GM23338 (cell line): ENCODE data around the gene ZNF366. TPM values are rescaled to one million over a fixed set of nuclear protein-coding genes. Genes with fewer than 3 reads are reported as not detected.

Experiments used
- ATAC-seq: fragments of 200-7000 bp; cut with Tn5 transposase; 3 replicates; pipeline ENCODE4 v1.9.1; 2020
- DNase-seq: peaks from one replicate; pipeline ENCODE4 v3.0.0-alpha.2; 2015; ENCODE audit warnings: low spot score
- H2AFZ ChIP-seq: fragments of 200-600 bp; sonication (generic); 2 replicates; pipeline ENCODE4 v1.8.0; 2016; ENCODE audit warnings: antibody characterized with exemption, mild to moderate bottlenecking, moderate library complexity
- H3F3A ChIP-seq: fragments of 200-600 bp; sonication (generic); replicated peaks from 2 replicates; pipeline ENCODE4 v1.8.0; 2017; ENCODE audit warnings: antibody characterized with exemption, mixed run types, low read depth
- H3K27ac ChIP-seq: fragments of 200-600 bp; sonication (generic); 2 replicates; pipeline ENCODE4 v1.6.1; 2016; ENCODE audit warnings: low read depth
- H3K27me3 ChIP-seq: fragments of 200-600 bp; sonication (generic); 2 replicates; pipeline ENCODE4 v1.8.0; 2016; ENCODE audit warnings: mild to moderate bottlenecking, mixed run types, moderate library complexity; ENCODE audit not compliant: insufficient read depth
- H3K36me3 ChIP-seq: fragments of 200-600 bp; sonication (generic); 2 replicates; pipeline ENCODE4 v1.8.0; 2016; ENCODE audit warnings: mild to moderate bottlenecking; ENCODE audit not compliant: insufficient read depth
- H3K4me1 ChIP-seq: fragments of 200-600 bp; sonication (generic); 2 replicates; pipeline ENCODE4 v1.8.0; 2016; ENCODE audit warnings: mild to moderate bottlenecking, moderate library complexity; ENCODE audit not compliant: insufficient read depth
- H3K4me2 ChIP-seq: fragments of 200-600 bp; sonication (generic); 2 replicates; pipeline ENCODE4 v1.7.1; 2017; ENCODE audit warnings: mixed run types
- H3K4me3 ChIP-seq: fragments of 200-600 bp; sonication (generic); 2 replicates; pipeline ENCODE4 v1.6.1; 2016; ENCODE audit warnings: mixed run types
- H3K79me2 ChIP-seq: fragments of 200-600 bp; sonication (generic); replicated peaks from 2 replicates; pipeline ENCODE4 v1.8.0; 2017; ENCODE audit warnings: mild to moderate bottlenecking; ENCODE audit not compliant: insufficient read depth
- H3K9me2 ChIP-seq: fragments of 200-600 bp; sonication (generic); 2 replicates; pipeline ENCODE4 v1.8.0; 2017; ENCODE audit not compliant: insufficient read depth
- H4K20me1 ChIP-seq: fragments of 200-600 bp; sonication (generic); replicated peaks from 2 replicates; pipeline ENCODE4 v1.8.0; 2017; ENCODE audit warnings: mild to moderate bottlenecking; ENCODE audit not compliant: insufficient read depth
- H3K27ac Mint-ChIP-seq: 2 replicates; pipeline ENCODE4 v1.8.0; 2020; ENCODE audit warnings: inconsistent platforms, mild to moderate bottlenecking, moderate library complexity, mixed read lengths
- H3K27me3 Mint-ChIP-seq: 3 replicates; pipeline ENCODE4 v1.8.0; 2022; ENCODE audit warnings: low read depth, mild to moderate bottlenecking, moderate library complexity, mixed read lengths, inconsistent platforms; ENCODE audit not compliant: insufficient read depth, poor library complexity
- H3K36me3 Mint-ChIP-seq: 3 replicates; pipeline ENCODE4 v1.8.0; 2021; ENCODE audit warnings: low read depth, mild to moderate bottlenecking, inconsistent platforms, moderate library complexity, mixed read lengths
- H3K4me1 Mint-ChIP-seq: 3 replicates; pipeline ENCODE4 v1.8.0; 2020; ENCODE audit warnings: mild to moderate bottlenecking, inconsistent platforms, mixed read lengths
- H3K4me3 Mint-ChIP-seq: 3 replicates; pipeline ENCODE4 v1.8.0; 2021; ENCODE audit warnings: moderate library complexity, mild to moderate bottlenecking, inconsistent platforms, mixed read lengths
- H3K9me3 Mint-ChIP-seq: 3 replicates; pipeline ENCODE4 v1.8.0; 2020; ENCODE audit warnings: moderate library complexity, mild to moderate bottlenecking, inconsistent platforms, mixed read lengths
- CREB1 ChIP-seq: fragments of 250-450 bp; sonication (Bioruptor Pico); IDR thresholded peaks from 2 replicates; pipeline ENCODE4 v1.5.0; 2020; ENCODE audit warnings: low read depth, mild to moderate bottlenecking, moderate library complexity
- EZH2 ChIP-seq: fragments of 200-600 bp; sonication (generic); IDR thresholded peaks from one replicate; pipeline ENCODE4 v1.8.0; 2017; ENCODE audit warnings: antibody characterized with exemption, mild to moderate bottlenecking, low read depth; ENCODE audit not compliant: unreplicated experiment
- EZH2phosphoT487 ChIP-seq: fragments of 200-600 bp; sonication (generic); IDR thresholded peaks from one replicate; pipeline ENCODE4 v1.8.1; 2018; ENCODE audit warnings: antibody characterized with exemption; ENCODE audit not compliant: unreplicated experiment
- JUNB ChIP-seq: IDR thresholded peaks from one replicate; pipeline ENCODE4 v1.6.1; 2016; ENCODE audit warnings: antibody characterized with exemption; ENCODE audit not compliant: unreplicated experiment
- NANOG ChIP-seq: IDR thresholded peaks from 2 replicates; pipeline ENCODE4 v1.6.1; 2016; ENCODE audit warnings: antibody characterized with exemption, borderline replicate concordance
- POLR2AphosphoS5 ChIP-seq: IDR thresholded peaks from 2 replicates; pipeline ENCODE4 v1.6.1; 2016; ENCODE audit warnings: antibody characterized with exemption, low read depth
- STAT1 ChIP-seq: IDR thresholded peaks from one replicate; pipeline ENCODE4 v1.6.1; 2016; ENCODE audit warnings: antibody characterized with exemption; ENCODE audit not compliant: unreplicated experiment
- ZNF114 ChIP-seq: fragments of 250-450 bp; sonication (Bioruptor Pico); IDR thresholded peaks from 2 replicates; pipeline ENCODE4 v1.5.0; 2020; ENCODE audit warnings: mild to moderate bottlenecking, moderate library complexity
- ZNF331 ChIP-seq: fragments of 250-450 bp; sonication (Bioruptor Pico); IDR thresholded peaks from 2 replicates; pipeline ENCODE4 v1.5.0; 2020; ENCODE audit warnings: low read depth, mild to moderate bottlenecking, moderate library complexity
- polyA plus RNA-seq: library from polyadenylated mRNA; unstranded; fragments of >200 nt; fragmentation: Nextera tagmentation; extraction: Ambion mirVana; gene quantifications from 2 replicates; pipeline ENCODE4 v1.2.1, GENCODE V29; 2016
- total RNA-seq: library from RNA; depleted of rRNA; stranded (reverse); fragments of >200 nt; shearing (Covaris generic); gene quantifications from 2 replicates; pipeline ENCODE4 v1.2.3, GENCODE V29; 2014
- TF ChIP-seq, protein P1 (sequence below), 2 experiments: fragments of 200-600 bp in 1 of 2; sonication (generic) in 1 of 2; conservative IDR thresholded peaks; 2 replicates each; pipeline versions ENCODE4 v1.5.1 to v1.6.1; 2016 to 2017; ENCODE audit warnings: antibody characterized with exemption in 2 of 2, low read depth in 2 of 2, mild to moderate bottlenecking in 2 of 2, moderate library complexity in 1 of 2
- TF ChIP-seq, protein P2 (sequence below): fragments of 250-450 bp; sonication (Bioruptor Pico); IDR thresholded peaks from 2 replicates; pipeline ENCODE4 v1.5.0; 2020; ENCODE audit warnings: mild to moderate bottlenecking, moderate library complexity
- TF ChIP-seq, protein P3 (sequence below): IDR thresholded peaks from 2 replicates; pipeline ENCODE4 v1.6.1; 2016; ENCODE audit warnings: antibody characterized with exemption
- TF ChIP-seq, protein P4 (sequence below): IDR thresholded peaks from one replicate; pipeline ENCODE4 v1.6.1; 2018; ENCODE audit warnings: antibody characterized with exemption; ENCODE audit not compliant: unreplicated experiment

ZNF366 gene
- total and polyA plus RNA-seq, 2 experiments from 2014 or later = not detected

DNA sequence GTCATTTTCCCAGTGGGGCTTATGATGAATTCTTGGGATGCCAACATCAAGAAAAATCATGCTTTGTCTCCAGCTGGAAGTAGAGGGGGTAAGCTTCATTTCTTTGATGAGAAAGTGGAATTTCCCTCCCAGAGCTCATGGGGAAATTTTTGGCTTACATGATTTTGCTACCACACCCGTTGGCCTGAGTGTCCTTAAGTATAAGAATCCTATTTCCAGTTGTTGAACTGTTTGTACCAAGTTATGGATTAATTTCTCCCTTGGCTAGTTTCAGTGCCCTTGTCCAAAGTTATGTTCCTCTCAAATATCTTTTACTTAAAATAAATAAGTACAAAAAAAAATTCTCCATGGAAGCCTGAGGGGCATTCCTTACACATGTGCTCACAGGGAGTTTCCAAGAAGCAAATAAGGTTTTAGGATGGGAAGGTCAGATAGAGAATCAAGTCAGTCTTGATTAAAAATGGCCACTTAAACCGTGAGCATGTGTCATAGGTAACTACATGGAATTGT is 104.8 kb downstream of the ZNF366 start:
- DNase-seq (no peak), ATAC-seq (no peak)
- H3K4me1 Mint-ChIP-seq = peaks cover 21% of the 10 kb centered on the region
- no peak overlapping the region for H3K4me3 ChIP-seq
- TF ChIP-seq, protein P1, sequence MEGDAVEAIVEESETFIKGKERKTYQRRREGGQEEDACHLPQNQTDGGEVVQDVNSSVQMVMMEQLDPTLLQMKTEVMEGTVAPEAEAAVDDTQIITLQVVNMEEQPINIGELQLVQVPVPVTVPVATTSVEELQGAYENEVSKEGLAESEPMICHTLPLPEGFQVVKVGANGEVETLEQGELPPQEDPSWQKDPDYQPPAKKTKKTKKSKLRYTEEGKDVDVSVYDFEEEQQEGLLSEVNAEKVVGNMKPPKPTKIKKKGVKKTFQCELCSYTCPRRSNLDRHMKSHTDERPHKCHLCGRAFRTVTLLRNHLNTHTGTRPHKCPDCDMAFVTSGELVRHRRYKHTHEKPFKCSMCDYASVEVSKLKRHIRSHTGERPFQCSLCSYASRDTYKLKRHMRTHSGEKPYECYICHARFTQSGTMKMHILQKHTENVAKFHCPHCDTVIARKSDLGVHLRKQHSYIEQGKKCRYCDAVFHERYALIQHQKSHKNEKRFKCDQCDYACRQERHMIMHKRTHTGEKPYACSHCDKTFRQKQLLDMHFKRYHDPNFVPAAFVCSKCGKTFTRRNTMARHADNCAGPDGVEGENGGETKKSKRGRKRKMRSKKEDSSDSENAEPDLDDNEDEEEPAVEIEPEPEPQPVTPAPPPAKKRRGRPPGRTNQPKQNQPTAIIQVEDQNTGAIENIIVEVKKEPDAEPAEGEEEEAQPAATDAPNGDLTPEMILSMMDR (conservative IDR thresholded peaks at IDR 0.05; ENCODE audit: low read depth in 2 of 2) = no peak
- no peak for TF ChIP-seq ZNF331 (CRISPR knock-in tag)
- TF ChIP-seq, protein P2, sequence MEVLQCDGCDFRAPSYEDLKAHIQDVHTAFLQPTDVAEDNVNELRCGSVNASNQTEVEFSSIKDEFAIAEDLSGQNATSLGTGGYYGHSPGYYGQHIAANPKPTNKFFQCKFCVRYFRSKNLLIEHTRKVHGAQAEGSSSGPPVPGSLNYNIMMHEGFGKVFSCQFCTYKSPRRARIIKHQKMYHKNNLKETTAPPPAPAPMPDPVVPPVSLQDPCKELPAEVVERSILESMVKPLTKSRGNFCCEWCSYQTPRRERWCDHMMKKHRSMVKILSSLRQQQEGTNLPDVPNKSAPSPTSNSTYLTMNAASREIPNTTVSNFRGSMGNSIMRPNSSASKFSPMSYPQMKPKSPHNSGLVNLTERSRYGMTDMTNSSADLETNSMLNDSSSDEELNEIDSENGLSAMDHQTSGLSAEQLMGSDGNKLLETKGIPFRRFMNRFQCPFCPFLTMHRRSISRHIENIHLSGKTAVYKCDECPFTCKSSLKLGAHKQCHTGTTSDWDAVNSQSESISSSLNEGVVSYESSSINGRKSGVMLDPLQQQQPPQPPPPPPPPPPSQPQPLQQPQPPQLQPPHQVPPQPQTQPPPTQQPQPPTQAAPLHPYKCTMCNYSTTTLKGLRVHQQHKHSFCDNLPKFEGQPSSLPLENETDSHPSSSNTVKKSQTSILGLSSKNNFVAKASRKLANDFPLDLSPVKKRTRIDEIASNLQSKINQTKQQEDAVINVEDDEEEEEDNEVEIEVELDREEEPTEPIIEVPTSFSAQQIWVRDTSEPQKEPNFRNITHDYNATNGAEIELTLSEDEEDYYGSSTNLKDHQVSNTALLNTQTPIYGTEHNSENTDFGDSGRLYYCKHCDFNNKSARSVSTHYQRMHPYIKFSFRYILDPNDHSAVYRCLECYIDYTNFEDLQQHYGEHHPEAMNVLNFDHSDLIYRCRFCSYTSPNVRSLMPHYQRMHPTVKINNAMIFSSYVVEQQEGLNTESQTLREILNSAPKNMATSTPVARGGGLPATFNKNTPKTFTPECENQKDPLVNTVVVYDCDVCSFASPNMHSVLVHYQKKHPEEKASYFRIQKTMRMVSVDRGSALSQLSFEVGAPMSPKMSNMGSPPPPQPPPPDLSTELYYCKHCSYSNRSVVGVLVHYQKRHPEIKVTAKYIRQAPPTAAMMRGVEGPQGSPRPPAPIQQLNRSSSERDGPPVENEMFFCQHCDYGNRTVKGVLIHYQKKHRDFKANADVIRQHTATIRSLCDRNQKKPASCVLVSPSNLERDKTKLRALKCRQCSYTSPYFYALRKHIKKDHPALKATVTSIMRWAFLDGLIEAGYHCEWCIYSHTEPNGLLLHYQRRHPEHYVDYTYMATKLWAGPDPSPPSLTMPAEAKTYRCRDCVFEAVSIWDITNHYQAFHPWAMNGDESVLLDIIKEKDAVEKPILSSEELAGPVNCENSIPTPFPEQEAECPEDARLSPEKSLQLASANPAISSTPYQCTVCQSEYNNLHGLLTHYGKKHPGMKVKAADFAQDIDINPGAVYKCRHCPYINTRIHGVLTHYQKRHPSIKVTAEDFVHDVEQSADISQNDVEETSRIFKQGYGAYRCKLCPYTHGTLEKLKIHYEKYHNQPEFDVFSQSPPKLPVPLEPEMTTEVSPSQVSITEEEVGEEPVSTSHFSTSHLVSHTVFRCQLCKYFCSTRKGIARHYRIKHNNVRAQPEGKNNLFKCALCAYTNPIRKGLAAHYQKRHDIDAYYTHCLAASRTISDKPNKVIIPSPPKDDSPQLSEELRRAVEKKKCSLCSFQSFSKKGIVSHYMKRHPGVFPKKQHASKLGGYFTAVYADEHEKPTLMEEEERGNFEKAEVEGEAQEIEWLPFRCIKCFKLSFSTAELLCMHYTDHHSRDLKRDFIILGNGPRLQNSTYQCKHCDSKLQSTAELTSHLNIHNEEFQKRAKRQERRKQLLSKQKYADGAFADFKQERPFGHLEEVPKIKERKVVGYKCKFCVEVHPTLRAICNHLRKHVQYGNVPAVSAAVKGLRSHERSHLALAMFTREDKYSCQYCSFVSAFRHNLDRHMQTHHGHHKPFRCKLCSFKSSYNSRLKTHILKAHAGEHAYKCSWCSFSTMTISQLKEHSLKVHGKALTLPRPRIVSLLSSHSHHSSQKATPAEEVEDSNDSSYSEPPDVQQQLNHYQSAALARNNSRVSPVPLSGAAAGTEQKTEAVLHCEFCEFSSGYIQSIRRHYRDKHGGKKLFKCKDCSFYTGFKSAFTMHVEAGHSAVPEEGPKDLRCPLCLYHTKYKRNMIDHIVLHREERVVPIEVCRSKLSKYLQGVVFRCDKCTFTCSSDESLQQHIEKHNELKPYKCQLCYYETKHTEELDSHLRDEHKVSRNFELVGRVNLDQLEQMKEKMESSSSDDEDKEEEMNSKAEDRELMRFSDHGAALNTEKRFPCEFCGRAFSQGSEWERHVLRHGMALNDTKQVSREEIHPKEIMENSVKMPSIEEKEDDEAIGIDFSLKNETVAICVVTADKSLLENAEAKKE (CRISPR knock-in tag) = no peak
- TF ChIP-seq POLR2AphosphoS5 = no peak
- TF ChIP-seq JUNB = no peak
- no peak for TF ChIP-seq NANOG
- TF ChIP-seq EZH2 = no peak
- no peak for TF ChIP-seq ZNF114
- no peak for TF ChIP-seq CREB1 (CRISPR knock-in tag)
- no peak for TF ChIP-seq STAT1
- TF ChIP-seq, protein P3, sequence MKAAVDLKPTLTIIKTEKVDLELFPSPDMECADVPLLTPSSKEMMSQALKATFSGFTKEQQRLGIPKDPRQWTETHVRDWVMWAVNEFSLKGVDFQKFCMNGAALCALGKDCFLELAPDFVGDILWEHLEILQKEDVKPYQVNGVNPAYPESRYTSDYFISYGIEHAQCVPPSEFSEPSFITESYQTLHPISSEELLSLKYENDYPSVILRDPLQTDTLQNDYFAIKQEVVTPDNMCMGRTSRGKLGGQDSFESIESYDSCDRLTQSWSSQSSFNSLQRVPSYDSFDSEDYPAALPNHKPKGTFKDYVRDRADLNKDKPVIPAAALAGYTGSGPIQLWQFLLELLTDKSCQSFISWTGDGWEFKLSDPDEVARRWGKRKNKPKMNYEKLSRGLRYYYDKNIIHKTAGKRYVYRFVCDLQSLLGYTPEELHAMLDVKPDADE = no peak
- TF ChIP-seq, protein P4, sequence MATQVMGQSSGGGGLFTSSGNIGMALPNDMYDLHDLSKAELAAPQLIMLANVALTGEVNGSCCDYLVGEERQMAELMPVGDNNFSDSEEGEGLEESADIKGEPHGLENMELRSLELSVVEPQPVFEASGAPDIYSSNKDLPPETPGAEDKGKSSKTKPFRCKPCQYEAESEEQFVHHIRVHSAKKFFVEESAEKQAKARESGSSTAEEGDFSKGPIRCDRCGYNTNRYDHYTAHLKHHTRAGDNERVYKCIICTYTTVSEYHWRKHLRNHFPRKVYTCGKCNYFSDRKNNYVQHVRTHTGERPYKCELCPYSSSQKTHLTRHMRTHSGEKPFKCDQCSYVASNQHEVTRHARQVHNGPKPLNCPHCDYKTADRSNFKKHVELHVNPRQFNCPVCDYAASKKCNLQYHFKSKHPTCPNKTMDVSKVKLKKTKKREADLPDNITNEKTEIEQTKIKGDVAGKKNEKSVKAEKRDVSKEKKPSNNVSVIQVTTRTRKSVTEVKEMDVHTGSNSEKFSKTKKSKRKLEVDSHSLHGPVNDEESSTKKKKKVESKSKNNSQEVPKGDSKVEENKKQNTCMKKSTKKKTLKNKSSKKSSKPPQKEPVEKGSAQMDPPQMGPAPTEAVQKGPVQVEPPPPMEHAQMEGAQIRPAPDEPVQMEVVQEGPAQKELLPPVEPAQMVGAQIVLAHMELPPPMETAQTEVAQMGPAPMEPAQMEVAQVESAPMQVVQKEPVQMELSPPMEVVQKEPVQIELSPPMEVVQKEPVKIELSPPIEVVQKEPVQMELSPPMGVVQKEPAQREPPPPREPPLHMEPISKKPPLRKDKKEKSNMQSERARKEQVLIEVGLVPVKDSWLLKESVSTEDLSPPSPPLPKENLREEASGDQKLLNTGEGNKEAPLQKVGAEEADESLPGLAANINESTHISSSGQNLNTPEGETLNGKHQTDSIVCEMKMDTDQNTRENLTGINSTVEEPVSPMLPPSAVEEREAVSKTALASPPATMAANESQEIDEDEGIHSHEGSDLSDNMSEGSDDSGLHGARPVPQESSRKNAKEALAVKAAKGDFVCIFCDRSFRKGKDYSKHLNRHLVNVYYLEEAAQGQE = no peak
- TF ChIP-seq EZH2phosphoT487 = no peak
- no peaks in the 10 kb centered on the region for H4K20me1 ChIP-seq
- no peak overlapping the region for H3K27ac Mint-ChIP-seq
- peaks cover 9% of the 10 kb centered on the region for H3K27me3 Mint-ChIP-seq
- no peak overlapping the region for H2AFZ ChIP-seq
- no peaks in the 10 kb centered on the region for H3K27me3 ChIP-seq
- H3K4me2 ChIP-seq = no peak overlapping the region
- no peaks in the 10 kb centered on the region for H3F3A ChIP-seq
- H3K79me2 ChIP-seq = no peaks in the 10 kb centered on the region
- H3K4me3 Mint-ChIP-seq = no peak overlapping the region
- peaks cover 24% of the 10 kb centered on the region; the same call in 2 of the 3 replicates for H3K9me3 Mint-ChIP-seq
- no peaks in the 10 kb centered on the region; the same call in 1 of the 2 replicates for H3K9me2 ChIP-seq
- no peak overlapping the region for H3K27ac ChIP-seq
- no peaks in the 10 kb centered on the region for H3K4me1 ChIP-seq
- H3K36me3 Mint-ChIP-seq = peaks cover 14% of the 10 kb centered on the region; the same call in 2 of the 3 replicates
- no peaks in the 10 kb centered on the region for H3K36me3 ChIP-seq
